HEK293 (cell line): ENCODE measurements around the gene CDCP2.
A peak's percentile ranks its signal among the peaks of the same experiment; 100 is the strongest.

Source experiments
- CTCF ChIA-PET: fragments of 350-600 bp; formaldehyde crosslinking; extraction: SDS; loops from one replicate; lab custom pipeline; 2021; ENCODE audit warnings: antibody characterized with exemption; lab: Yijun Ruan, JAX
- POLR2A ChIA-PET: fragments of 300-600 bp; formaldehyde crosslinking; extraction: SDS; loops from one replicate; lab custom pipeline; 2020; ENCODE audit warnings: antibody characterized with exemption, inconsistent platforms; lab: Yijun Ruan, JAX
- H3K27ac ChIP-seq: fragments of 200-500 bp; sonication (Bioruptor generic); 2 replicates; pipeline ENCODE4 v1.5.1; 2014; ENCODE audit warnings: low read depth, low read length, control low read depth, inconsistent platforms; ENCODE audit errors: extremely low read depth
- H3K36me3 ChIP-seq, 2 experiments: fragments of 200-500 bp in 1 of 2; sonication (Bioruptor generic) in 1 of 2; 1 replicate in 1 of 2; 2 replicates in 1 of 2; pipeline ENCODE4 v1.5.1; 2014 to 2017; ENCODE audit warnings: inconsistent platforms in 2 of 2, low read length in 2 of 2; ENCODE audit not compliant: control insufficient read depth in 2 of 2, insufficient read depth in 1 of 2
- H3K4me1 ChIP-seq: fragments of 200-500 bp; sonication (Bioruptor generic); 2 replicates; pipeline ENCODE4 v1.5.1; 2014; ENCODE audit warnings: mild to moderate bottlenecking, low read length, inconsistent platforms; ENCODE audit not compliant: control insufficient read depth, insufficient read depth
- H3K4me3 ChIP-seq: 2 replicates; pipeline ENCODE4 v1.5.1; 2011; ENCODE audit warnings: low read depth, mild to moderate bottlenecking, control low read depth, low read length, moderate library complexity
- H3K9me3 ChIP-seq: fragments of 200-500 bp; sonication (Bioruptor generic); 2 replicates; pipeline ENCODE4 v1.5.1; 2014; ENCODE audit warnings: low read depth, low read length, inconsistent platforms; ENCODE audit not compliant: control insufficient read depth, insufficient read depth
- ATF2 ChIP-seq: fragments of 450-650 bp; formaldehyde crosslinking; IDR thresholded peaks from 2 replicates; pipeline ENCODE4 v1.5.1; 2016; ENCODE audit warnings: missing biosample characterization, missing genetic modification characterization, low read depth
- IKZF3 ChIP-seq: fragments of 450-650 bp; IDR thresholded peaks from 2 replicates; pipeline ENCODE4 v1.5.0; 2018; ENCODE audit warnings: missing biosample characterization, mild to moderate bottlenecking, missing genetic modification characterization, moderate library complexity
- PRDM6 ChIP-seq: fragments of 450-650 bp; formaldehyde crosslinking; IDR thresholded peaks from 2 replicates; pipeline ENCODE4 v1.5.1; 2017; ENCODE audit warnings: missing biosample characterization, missing genetic modification characterization
- REST ChIP-seq: fragments of 450-650 bp; formaldehyde crosslinking; IDR thresholded peaks from 2 replicates; pipeline ENCODE4 v1.5.1; 2016; ENCODE audit warnings: missing biosample characterization, missing genetic modification characterization
- ZBTB11 ChIP-seq: fragments of 450-650 bp; formaldehyde crosslinking; conservative IDR thresholded peaks from 2 replicates; pipeline ENCODE4 v1.5.1; 2016; ENCODE audit warnings: low read depth, missing biosample characterization, missing genetic modification characterization
- ZNF221 ChIP-seq: fragments of 450-650 bp; formaldehyde crosslinking; IDR thresholded peaks from 2 replicates; pipeline ENCODE4 v1.5.1; 2017; ENCODE audit warnings: missing biosample characterization, missing genetic modification characterization, borderline replicate concordance
- ZNF416 ChIP-seq: fragments of 450-650 bp; formaldehyde crosslinking; IDR thresholded peaks from 2 replicates; pipeline ENCODE4 v1.5.1; 2016; ENCODE audit warnings: missing biosample characterization, missing genetic modification characterization
- ZNF488 ChIP-seq: fragments of 450-650 bp; formaldehyde crosslinking; IDR thresholded peaks from 2 replicates; pipeline ENCODE4 v1.5.1; 2016; ENCODE audit warnings: missing biosample characterization, missing genetic modification characterization
- ZNF664 ChIP-seq: fragments of 450-650 bp; formaldehyde crosslinking; IDR thresholded peaks from 2 replicates; pipeline ENCODE4 v1.5.1; 2016; ENCODE audit warnings: missing biosample characterization, missing genetic modification characterization

The CDCP2 gene

GRCh38 chr1:54190526-54190925, 37.7 kb upstream of the CDCP2 start:
- H3K9me3 ChIP-seq, result no peaks in the 10 kb centered on the region
- POLR2A ChIA-PET, result no interaction called here
- H3K27ac ChIP-seq, result no peak overlapping the region
- no peak for TF ChIP-seq REST (tag by site-specific recombination)
- TF ChIP-seq ZNF416 (tag by site-specific recombination), result no peak
- TF ChIP-seq, all 188 proteins: peak for 0
- no peak overlapping the region for H3K4me3 ChIP-seq
- peaks cover 6 to 91% of the 10 kb centered on the region in 2 experiments for H3K36me3 ChIP-seq
- H3K4me1 ChIP-seq, result no peaks in the 10 kb centered on the region
- CTCF ChIA-PET, result interaction anchor here (2.3 kb wide), 1 partner anchor 9 kb away, joined by 17 read pairs; no protein-coding TSS in a partner anchor

- TF ChIP-seq ZNF664 (tag by site-specific recombination) (peak; percentile 44; the same call in 1 of the 2 replicates), ZNF221 (no peak)
- no peaks in the 10 kb centered on the region for H3K9me3 ChIP-seq
- H3K27ac ChIP-seq, result no peak overlapping the region
- POLR2A ChIA-PET, result no interaction called here
- peaks cover under 1 to 81% of the 10 kb centered on the region in 2 experiments; a peak in 2 of 3 replicates for H3K36me3 ChIP-seq
- CTCF ChIA-PET, result no interaction called here
- no peak overlapping the region for H3K4me3 ChIP-seq
- no peaks in the 10 kb centered on the region for H3K4me1 ChIP-seq
Observed at GRCh38 chr1:54188291-54188690, 35.5 kb upstream of the CDCP2 start.

- Histone ChIP-seq H3K27ac (no peak overlapping the region), H3K4me1 (no peaks in the 10 kb centered on the region), H3K4me3 (no peak overlapping the region), H3K9me3 (no peaks in the 10 kb centered on the region), H3K36me3 (peaks cover 0 to 69% of the 10 kb centered on the region in 2 experiments; a peak in 1 of 3 replicates)
- CTCF ChIA-PET, result no interaction called here
- TF ChIP-seq ATF2 (tag by site-specific recombination) (peak; percentile 73), ZNF488 (no peak)
- POLR2A ChIA-PET, result interaction anchor here (1.0 kb wide), 1 partner anchor 13 kb away, joined by 3 read pairs; no protein-coding TSS in a partner anchor
Observed at GRCh38 chr1:54186056-54186455, 33.3 kb upstream of the CDCP2 start.

GRCh38 chr1:54180701-54181360, 28.0 kb upstream of the CDCP2 start:
- ChIA-PET POLR2A (interaction anchor here (0.8 to 1.2 kb wide), 2 partner anchors 19 to 227 kb away, joined by 3 to 5 read pairs; partner anchors contain the start of genes CYB5RL and MRPL37), CTCF (interaction anchor here (0.6 to 2.8 kb wide), 15 partner anchors 9 to 705 kb away, joined by 3 to 20 read pairs (median 4); partner anchors contain the start of gene CDCP2)
- H3K4me3 ChIP-seq, result no peak overlapping the region
- H3K27ac ChIP-seq, result no peak overlapping the region
- H3K4me1 ChIP-seq, result no peaks in the 10 kb centered on the region
- H3K9me3 ChIP-seq, result no peaks in the 10 kb centered on the region
- no peak for TF ChIP-seq PRDM6
- no peak for TF ChIP-seq IKZF3
- TF ChIP-seq ZBTB11 (tag by site-specific recombination), result no peak
- TF ChIP-seq, all 188 proteins: peak for 0
- H3K36me3 ChIP-seq, result peaks cover 0 to 53% of the 10 kb centered on the region in 2 experiments; a peak in 1 of 3 replicates
